Endothelial cell of umbilical vein (primary cell): ENCODE results near the gene TAF1A.

Experiments
- CTCF ChIP-seq, 2 donors: IDR thresholded peaks; 1 replicate in 1 of 2; 2 replicates in 1 of 2; pipeline ENCODE4 v1.5.1; 2011; ENCODE audit warnings: low read length in 2 of 2, mild to moderate bottlenecking in 2 of 2, moderate library complexity in 2 of 2, control low read depth in 1 of 2, inconsistent platforms in 1 of 2, low read depth in 1 of 2; ENCODE audit not compliant: insufficient read depth in 1 of 2; ENCODE audit errors: extremely low read depth in 1 of 2
- EZH2 ChIP-seq: IDR thresholded peaks from 2 replicates; pipeline ENCODE4 v1.6.1; 2012; ENCODE audit warnings: borderline replicate concordance, low read depth, mild to moderate bottlenecking, moderate library complexity, low read length, inconsistent platforms; ENCODE audit not compliant: severe bottlenecking
- POLR2A ChIP-seq: IDR thresholded peaks from 2 replicates; pipeline ENCODE4 v1.6.1; 2012; ENCODE audit warnings: low read depth, mild to moderate bottlenecking, control low read depth, low read length

- TF ChIP-seq CTCF (IDR thresholded peaks at IDR 0.05; ENCODE audit: extremely low read depth in 1 of 2, insufficient read depth in 1 of 2, low read depth in 1 of 2, low read length in 2 of 2) = peak; percentile 64 to 72
- TF ChIP-seq EZH2 = no peak
- no peak for TF ChIP-seq POLR2A
Measured at GRCh38 chr1:222634180-222635013, 44.7 kb upstream of the TAF1A start.
